ENCODE results near the gene CDC14B.
"Not testable (repeated sequence)": the region's sequence is repeated elsewhere in the genome, so short reads cannot be mapped to it uniquely, and the experiment has no call there.

Gene CDC14B

DNA sequence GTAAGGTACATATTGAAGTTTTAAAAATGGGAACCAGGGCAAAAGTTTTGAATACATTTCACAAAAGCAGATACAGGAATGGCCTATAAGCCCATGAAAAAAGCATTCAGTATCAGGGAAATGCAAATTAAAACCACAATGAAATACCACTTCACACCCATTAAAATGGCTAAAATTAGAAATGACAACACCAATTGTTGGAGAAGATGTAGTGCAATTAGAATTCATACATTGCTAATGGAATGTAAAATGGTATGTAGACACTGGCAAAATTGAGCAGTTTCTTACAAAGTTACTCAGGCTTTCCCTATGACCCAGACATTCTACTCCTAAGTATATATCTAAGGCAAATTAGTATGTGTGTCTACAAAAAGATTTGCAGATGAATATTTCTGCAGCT is 34.2 kb downstream of the CDC14B start:
- DNase-seq (ENCODE audit: low spot score) = no peak

DNA sequence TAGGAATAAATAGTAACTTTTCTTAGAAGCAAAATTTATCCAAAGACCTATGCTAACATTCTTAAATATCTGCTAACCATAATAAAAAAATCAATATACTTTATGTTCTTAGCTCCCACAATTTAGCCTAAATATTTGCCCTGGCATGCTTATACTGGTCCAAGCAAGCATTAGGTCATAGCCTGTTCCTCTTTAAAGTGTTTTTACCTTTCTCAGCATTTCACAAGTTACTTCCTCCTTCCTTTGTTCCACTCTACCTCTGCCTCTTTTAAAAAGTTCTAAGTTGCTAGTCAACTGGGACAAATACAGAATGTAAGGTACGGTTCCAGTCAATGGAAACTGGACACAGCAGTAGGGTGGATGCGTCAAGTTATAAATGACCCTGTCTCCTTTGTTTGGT is 37.4 kb downstream of the CDC14B start:
- not testable (repeated sequence) for DNase-seq (ENCODE audit: low spot score)

DNA sequence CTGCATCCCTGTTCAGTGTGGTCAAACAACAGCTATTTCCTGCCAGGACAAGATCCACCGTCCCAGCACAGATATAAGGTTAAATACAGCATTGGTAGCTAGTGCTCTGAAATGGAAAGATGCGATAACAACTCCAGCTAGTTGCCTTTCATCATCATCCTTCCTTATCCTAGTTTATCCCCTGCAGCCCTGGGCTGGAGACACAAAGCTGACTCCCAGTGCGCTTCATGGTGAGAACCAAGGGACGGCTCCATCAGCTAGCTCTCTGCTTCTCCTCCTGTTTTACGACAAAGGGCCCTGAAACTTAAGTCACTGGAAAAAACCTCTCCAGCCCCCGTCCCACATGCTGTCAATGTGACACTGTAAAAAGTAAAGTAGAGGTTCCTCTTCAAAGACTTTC is 37.9 kb downstream of the CDC14B start:
- DNase-seq (ENCODE audit: low spot score) = no peak

DNA sequence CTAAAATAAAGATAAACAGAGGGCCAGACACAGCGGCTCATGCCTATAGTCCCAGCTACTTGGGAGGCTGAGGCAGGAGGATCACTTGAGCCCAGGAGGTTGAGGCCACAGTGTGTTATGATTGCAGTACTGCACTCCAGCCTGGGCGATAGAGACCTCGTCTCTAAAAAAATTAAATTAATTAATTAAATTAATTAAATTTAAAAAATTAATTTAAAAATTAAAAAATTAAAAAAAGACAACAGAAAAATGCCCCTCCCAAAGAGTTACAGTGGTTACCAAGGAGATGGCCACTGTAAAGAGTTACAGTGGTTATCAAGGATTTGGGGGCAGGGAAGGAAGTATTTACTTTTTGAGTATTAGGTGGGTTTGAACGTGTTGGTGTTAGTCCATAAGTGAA is 38.3 kb downstream of the CDC14B start:
- DNase-seq (ENCODE audit: low spot score) = no peak

DNA sequence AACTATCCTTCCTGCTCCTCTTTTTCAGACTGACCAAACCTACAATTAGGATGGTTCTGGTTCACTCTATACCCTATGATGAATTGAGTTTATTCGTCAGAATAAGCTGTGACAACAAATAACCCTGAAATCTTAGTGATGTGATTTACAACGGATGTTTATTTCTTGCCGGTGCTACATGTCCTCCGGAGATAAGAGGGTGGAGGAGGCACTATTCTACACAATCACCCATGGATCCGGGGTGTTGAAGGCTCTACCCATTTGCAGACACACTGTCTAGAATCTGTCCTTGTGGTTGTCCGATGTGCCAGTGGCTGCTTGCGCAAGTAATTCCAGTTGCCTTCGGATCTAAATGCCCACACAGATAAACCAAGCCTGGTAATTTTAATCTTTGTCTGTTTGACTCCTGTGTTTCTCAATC is 44.7 kb downstream of the CDC14B start:
- DNase-seq (ENCODE audit: low spot score) = no peak

DNA sequence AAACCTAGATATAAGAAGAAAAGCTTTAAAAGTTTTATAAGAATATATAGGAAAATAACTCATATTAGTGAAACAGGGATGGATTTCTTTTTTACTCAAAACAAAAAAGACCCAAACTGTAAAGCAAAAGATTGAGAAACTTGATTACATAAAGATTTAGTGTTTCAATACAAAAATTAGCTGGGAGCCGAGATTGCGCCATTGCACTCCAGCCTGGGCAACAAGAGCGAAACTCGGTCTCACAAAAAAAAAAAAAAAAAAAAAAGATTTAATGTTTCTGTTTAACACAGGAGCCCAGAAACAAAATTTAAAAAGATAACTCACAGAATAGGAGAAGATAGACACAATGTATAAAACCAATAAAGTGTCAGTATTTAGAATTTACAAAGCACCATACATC is 45.2 kb downstream of the CDC14B start:
- DNase-seq (ENCODE audit: low spot score) = no peak

DNA sequence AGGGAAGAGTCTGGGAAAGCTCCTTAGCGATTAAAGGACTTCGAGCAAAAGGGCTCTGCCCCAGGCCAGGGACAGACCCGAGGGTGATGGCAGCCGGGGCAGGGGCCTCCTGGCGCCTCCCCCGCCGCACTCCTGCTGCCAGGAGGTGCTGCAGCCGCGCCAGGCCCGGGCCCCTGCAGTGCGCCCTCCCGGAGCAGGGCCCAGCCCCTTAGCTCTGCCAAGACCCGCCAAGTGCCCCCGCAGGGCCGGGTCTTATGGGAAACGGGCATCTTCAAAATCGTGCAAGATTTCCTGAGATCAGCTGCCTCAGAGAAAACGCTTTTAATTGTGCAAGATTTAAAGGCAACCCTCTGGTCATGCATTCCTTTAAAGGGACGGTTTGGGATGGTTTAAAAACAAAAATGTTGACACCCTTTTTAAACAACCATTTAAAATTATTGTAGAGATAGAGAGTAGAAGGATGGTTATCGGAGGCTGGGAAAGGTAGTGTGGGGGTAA is 52.4 kb downstream of the CDC14B start:
- no peak for DNase-seq (ENCODE audit: low spot score)

DNA sequence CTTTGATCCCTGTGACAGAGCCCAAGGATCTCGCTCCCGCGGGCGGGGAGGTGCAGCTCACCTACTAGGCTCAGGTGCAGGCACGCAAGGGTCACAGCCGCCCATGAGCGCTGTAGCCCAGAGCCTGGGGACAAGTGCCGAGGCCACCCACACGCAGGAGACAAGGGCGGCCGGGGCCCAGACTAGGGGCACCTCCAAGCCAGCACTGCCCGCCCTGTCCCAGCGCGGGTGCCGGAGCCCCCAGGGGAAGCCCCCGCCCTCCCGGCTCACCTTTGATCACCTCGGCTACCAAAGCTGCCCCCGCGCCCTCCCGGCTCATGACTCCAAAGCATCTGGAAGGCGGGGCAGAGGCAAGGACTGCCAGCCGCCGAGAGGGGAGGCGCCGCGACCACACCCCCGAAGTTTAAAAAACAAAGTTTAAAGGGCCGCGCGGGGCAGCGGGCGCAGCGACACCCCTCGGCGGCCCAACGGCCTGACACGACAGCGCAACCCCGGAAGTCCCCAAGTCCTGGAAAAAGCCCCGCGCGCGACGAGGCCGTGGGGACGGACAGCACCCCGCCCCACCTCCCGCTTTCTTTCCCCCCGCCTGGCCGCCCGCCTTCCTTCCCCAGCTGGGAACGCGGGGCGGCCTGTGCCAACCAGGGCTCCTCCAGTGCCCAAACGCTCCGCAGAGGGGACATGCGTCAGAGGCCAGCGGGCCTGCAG is 53.0 kb downstream of the CDC14B start:
- no peak for DNase-seq (ENCODE audit: low spot score)

DNA sequence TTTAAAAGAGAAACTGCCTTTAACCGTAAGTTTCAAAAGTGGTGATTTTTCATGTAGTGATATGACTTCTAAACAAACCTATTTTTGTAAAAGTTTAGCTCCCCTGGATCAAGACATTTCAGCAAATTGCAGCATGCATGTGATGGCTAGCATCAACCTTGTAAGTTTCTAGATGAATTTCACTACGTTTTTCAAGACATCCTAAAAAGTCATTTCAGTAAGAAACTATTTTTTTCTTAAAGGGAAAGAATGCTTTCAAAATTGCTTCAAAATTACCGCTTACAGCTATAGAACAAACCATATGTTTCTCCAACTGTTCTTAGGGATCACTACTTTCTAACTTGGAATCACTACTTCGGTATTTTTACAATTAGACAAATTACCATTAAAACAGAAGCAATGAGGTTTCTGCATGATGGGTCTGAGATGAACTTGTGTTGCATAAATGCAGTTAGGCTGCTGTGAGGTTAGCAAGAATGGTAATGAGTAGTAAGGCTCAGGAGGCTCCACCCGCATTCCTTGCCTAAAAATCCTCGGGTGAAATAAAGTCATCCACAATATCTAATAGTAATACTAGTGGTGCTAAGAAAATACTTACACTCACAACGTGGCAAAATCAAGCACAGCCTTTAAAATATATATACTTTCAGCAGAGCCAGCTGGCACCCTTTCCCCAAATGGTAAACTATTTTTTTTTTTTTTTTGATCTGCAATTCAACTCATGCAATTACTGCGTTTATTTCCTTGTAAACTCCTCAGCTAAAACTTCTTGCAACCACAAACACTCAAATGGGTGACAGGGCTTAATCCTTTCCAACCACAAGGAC is 53.8 kb downstream of the CDC14B start:
- no peak for DNase-seq (ENCODE audit: low spot score)

DNA sequence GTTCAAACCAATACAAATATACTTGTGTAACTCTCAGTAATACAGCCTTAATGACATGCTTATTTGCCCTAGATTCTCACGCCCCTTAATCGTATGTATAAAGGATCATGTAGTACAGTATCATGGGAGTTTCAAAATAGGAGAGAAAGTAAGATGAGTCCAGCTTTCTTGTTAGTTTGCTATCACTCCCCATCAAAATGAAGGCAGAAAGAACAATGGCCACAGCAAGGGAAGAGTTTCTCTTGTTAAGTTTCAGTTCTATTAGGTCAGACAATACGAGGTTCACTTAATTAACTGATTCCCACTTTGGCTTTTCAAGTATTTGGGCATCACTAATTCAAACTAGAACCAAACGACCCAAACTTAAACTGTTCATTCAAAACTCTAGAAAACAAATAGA is 55.4 kb downstream of the CDC14B start:
- no peak for DNase-seq (ENCODE audit: low spot score)

DNA sequence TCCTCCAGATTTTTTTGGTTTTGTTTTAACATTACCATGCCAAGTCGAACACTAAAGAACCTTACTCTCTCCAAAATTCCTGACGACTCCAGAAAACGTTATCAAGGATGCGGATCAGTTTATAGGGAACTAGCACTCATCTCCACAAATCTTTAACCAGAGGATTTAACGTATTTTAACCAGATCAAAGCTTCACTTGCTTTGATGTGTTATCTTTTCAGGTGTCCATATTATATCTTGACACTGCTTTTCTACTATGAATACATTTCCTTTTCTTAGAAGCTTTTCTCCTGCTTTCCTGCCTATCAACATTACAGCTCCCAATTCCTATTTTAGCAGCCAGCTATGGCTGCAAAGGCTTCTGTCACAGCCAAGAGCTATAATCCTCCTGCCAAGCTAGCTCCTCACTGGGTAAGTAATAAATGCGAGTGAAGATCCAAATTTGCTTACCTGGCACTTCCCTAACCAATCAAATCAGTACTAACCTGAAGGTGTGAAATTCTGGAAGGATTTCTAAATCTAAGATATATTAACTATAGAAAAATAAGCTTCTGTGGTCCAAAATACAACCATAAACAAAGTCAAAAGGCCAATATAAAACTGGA is 60.2 kb downstream of the CDC14B start:
- DNase-seq (ENCODE audit: low spot score) = no peak

DNA sequence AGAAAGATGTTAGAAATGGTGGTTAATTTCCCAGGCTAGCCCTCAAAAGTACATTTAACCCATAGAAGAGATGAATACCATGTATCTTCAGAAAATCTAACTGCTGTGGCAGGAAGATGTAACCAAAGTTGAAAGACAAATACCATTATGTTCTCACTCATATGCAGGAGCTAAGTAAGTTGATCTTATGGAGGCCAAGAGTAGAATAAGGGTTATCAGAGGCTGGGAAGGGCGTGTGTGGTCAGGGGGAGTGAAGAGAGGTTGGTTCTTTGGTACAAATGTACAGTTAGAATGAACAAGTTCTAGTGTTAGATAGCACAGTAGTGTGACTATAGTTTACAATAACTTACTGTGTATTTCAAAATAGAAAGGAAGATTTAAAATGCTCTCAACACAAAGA is 61.7 kb downstream of the CDC14B start:
- no peak for DNase-seq (ENCODE audit: low spot score)

DNA sequence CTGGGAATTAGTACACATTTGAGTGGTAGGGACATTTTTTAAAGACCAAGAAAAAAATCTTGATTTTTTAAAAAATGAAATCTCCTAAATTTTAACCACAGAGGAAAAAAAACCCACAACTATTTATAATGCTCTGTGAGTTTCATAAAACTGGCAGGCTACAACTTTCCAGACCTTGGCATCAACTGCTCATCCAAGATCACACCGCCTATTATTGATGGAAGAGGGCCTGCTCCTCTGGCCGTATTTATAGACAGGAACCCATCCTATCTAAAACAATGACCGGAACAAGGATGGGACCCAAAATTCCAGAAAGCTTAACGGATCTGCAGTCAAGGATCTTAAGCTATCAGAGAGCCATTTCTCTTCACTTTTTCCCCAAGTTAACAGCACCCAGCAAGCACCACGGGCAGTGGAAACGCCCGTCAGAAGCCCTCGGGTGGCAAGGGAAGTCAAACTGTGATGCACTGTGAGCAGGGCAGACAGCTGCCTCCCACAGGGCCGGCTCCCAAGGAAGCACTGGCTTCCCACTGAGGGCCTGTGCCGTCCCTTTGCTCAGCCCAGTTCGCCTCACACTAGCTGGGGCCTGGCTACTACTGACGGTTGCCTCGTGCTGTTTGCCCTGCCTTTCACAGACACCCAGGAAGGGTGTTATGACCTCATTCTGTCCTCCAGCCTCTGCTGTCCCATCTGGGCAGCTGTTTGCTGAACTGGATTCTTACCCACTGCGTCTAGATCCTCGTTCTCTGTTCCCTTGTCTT is 62.8 kb downstream of the CDC14B start:
- no peak for DNase-seq (ENCODE audit: low spot score)

DNA sequence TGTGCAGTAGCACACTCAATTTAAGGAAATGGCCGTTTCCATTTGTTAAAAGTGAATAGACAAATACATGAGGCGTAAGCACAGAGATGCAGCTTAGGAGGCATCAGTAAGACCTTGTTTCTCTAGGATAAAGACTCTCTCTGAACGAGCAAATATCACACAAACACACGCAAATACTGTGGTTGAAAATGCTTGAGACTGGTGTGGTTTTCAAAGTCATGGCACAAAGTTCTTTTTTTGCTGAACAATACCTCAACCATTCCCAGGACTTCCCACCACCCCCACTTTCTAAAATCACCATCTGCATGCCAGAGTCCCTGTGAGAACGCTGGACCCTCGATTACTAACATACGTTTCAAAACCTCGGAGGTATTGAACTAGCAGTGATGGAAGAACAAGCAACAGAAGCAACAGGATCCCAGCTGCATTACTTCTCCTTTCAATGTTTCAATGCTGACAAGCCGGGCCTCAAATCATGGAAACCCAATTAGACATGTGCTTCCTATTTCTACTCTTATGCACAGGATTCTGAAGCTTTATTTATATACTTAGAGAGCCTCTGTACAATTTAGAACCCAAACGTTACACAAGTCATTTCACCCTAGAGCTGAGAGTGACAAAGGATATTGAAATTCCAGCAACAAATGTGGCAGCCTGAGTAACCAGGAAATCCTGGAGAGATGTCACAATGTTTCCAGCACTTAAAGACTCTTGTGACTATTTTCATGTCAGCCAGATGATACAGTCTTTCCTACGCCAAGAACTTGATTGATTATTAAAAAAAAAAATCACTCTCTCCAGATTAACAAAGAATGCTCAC is 63.9 kb downstream of the CDC14B start:
- peak; percentile 60 for DNase-seq (ENCODE audit: low spot score)

DNA sequence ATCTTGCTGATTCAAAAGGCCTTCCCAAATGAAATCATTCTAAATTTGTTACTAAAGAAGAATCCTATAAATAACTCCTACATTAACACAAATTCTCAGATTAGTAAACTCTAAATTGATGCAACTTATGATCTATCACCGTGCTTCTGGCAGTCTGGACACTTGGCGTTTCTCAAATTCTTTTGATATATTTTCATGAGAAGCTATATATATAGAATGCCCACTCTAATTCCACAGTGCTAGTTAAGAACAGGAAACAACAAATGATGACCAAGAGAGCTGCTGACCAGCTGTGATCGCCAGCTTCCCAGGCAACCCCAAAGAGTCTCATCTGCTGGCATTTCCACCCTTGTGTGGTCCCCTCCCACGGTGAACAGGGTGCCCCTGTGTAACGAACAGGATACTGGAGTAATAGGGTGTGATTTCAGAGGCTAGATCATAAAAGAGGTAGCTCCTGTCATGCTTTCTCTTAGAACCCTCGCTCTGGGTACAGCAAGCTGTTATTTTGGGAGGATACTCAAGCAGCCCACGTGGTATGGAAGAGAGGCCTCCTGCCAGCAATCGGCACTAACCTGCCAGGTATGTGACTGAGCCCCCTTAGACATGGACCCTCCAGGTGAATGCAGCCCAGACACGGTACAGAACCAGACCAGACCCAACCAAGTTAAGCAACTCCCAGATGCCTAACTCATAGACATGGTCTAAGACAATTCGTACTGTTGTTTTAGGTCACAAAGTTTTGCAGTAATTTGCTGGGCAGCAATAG is 64.7 kb downstream of the CDC14B start:
- DNase-seq (ENCODE audit: low spot score) = peak; percentile 67

DNA sequence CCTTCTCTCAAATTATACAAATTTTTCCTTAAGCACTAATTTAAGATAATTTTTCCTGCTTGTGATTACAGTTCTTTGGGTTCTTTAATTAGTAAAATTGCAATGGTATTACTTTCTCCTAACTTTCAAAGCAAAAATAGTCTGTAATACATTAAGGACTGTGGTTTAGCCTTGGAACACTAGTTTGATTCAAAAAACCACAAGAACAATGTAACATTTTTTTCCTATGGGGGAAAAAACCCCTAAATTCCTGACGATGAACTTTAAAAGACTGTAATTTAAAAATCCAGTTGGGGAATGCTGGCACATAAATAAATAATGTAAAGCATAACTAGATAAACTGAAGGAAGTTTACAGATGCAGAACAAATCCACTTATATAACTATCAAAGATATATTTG is 65.3 kb downstream of the CDC14B start:
- no peak for DNase-seq (ENCODE audit: low spot score)

DNA sequence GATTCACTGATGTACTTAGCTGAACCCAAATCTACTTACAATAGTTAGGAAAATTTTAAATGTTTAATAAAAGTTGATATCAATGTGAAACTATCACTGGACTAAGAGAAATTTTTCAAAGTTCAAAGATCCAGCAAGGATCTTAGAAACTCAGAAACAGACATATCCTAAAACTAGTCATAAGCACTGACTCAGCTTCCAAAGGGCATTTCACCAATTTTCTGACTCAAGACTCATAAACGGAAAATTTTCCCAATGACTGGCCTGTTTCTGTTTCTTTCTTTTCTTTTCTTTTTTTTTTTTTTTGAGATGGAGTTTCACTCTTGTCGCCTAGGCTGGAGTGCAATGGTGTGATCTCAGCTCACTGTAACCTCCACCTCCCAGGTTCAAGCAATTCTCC is 66.6 kb downstream of the CDC14B start:
- DNase-seq (ENCODE audit: low spot score) = peak; percentile 42

DNA sequence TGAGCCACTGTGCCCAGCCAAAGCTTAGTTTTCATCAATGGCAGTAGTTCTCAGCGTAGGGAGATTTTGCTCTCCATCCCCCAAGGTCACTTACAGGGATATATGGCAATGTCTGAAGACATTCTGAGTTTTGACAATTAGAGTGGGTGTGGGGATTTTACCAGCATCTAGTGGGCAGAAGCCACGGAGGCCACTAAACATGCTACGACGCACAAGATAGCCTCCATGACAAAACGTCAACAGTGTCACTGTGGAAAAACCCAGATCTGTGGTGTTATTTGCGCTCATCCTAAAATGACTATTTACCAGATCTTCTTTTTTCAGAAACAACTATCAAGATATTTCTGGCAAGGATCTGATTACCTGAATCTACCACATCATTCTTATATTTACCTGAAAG is 68.2 kb downstream of the CDC14B start:
- DNase-seq (ENCODE audit: low spot score) = no peak

DNA sequence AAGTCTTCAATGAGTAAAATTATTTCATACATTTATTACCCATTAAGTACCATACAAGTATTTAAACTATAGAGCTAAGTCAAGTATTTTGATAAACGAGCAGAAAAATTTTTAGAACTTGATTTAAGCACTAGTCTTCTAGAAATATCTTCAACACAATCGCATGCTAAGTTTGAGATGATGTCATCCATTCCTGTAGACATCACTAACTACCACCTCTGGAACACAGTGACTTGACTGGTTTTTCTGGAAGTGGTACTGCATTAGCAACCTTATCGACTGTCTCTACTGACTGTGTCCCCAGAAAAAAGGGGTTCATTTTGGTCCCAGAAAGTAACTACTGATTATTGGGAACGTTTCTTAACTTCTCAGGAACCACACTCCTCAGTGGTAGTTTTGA is 69.0 kb downstream of the CDC14B start:
- no peak for DNase-seq (ENCODE audit: low spot score)

DNA sequence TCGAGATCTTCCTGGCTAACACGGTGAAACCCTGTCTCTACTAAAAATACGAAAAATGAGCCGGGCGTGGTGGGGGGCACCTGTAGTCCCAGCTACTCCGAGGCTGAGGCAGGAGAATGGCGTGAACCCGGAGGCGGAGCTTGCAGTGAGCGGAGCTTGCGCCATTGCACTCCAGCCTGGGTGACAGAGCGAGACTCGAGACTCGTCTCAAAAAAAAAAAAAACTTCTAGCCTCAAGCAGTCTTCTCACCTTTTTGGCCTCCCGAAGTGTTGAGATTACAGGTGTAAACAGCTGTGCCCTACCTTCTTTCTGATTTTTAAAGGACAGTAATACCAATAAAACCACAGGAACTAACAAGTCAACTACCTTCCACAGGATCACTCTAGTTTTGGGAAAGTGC is 76.5 kb downstream of the CDC14B start:
- DNase-seq (ENCODE audit: low spot score) = not testable (repeated sequence)

DNA sequence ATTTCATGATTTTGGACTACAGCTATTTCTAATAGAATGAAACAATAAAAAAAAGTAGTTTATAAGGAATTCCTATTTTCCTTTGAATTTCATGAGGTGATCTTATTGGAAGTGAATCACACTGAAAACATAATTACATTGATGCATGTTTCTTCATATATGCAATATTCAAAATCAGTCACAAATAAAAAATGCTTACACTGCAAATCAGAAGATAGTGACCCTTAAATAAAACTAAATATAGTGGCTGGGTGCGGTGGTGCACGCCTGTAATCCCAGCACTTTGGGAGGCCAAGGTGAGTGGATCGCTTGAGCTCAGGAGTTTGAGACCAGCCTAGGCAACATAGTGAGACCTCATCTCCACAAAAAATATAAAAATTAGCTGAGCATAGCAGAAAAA is 79.5 kb downstream of the CDC14B start:
- DNase-seq (ENCODE audit: low spot score) = no peak

Data from kidney capillary endothelial cell (primary cell).